ENCODE measurements around the gene PDS5B.
"Not testable (repeated sequence)": the region's sequence is repeated elsewhere in the genome, so short reads cannot be mapped to it uniquely, and the experiment has no call there.

PDS5B gene

GRCh38 chr13:32825481-32825880, 239.2 kb downstream of the PDS5B start:
- DNase-seq: no peak
- intact Hi-C loops (cut with DNase I): no loop called here

DNA sequence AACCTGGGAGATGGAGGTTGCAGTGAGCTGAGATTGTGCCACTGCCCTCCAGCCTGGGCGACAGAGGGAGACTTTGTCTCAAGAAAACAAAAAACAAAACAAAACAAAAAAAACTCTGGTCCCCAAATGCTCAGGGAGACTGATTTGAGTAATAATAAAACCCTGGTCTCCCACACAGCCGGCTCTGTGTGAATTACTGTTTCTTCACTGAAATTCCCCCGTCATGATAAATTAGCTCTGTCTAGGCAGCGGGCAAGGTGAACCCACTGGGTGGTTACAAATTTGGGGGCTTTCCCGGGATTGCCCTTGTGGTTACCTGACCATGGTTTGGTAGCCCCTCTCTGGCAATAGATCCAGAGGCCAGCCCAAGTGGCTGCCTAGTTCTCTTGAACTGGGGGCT, 240.1 kb downstream of the PDS5B start:
- DNase-seq; intact Hi-C loops (cut with DNase I): not testable (repeated sequence)

All from head of caudate nucleus (tissue), 42 donors.